ENCODE data around the gene MAPK8IP2.
A peak's percentile ranks its signal among the peaks of the same experiment; 100 is the strongest.
"Not testable (repeated sequence)": the region's sequence is repeated elsewhere in the genome, so short reads cannot be mapped to it uniquely, and the experiment has no call there.

Gene MAPK8IP2

DNA sequence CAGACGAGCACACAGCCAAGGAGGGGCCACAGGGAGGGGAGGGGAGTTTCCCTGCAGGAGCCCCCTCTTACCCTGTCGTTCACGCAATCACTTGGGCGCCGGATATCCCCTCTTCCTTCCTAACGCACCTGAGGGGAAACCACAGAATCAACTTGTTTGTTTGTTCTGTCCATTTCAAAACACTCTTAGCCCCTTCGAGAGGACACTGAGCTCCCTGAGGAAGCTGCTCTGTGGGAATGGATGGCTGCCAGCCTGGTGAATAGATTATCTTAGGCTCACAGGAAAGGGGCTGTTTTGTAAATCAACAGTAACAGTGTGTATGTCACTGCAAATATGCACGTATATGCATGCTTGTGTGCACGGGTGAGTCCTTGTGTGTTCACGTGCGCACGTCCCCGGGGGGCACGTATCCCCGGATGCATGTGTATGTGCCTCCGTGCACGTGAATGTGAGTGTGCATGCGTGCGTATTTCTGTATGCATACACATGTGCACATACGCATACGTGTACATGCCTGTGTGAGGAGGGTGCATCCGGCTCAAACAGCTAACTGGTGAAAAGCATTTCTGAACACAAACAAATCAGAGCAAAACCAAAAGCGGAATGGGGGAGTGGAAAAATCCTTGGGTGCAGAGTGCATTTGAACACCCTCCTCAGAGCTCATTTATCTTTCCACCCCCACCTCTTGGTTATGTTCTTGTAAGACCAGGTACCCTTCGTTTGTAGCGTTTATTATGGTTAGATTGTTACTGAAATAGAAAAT, 20.2 kb downstream of the MAPK8IP2 start:
- DNase-seq = peak; percentile 79

GRCh38 chr22:50621356-50621880, 20.8 kb downstream of the MAPK8IP2 start:
- peak; percentile 80 for DNase-seq

DNA sequence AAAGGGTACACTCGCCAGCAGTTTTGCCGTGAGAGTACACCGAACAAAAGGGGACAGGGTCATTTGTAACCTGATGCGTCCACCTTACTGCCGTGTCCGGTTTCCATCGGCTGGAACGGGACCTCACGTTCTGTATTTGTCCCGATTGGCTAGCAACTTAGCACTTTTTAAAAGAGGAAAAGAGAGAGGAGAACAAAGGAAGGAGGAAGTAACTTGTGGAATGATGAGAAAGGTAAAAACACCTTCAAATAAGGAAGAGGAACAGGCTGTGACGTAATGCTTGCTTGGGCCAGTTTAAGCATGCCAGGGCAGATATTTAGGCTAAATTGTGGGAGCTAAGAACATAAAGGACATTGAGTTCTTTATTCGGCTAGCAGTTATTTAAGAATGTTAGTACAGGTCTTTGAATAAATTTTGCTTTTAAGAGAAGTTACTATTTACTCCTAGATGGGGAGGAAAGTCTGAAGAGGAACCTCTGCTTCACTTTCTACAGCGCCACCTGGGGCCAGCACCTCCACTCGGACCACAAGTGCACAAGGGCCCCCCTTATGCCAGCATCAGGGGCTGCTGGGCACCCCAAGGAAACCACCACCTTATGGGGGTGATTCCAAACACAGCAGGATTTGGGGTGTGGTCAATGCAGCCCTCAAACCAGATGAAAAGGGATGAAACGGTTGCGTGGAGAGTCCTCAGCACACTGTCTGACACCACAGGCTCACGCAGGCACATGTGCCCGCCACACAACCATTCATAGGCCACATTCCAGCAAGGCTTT, 21.5 kb downstream of the MAPK8IP2 start:
- peak; percentile 68 for DNase-seq

DNA sequence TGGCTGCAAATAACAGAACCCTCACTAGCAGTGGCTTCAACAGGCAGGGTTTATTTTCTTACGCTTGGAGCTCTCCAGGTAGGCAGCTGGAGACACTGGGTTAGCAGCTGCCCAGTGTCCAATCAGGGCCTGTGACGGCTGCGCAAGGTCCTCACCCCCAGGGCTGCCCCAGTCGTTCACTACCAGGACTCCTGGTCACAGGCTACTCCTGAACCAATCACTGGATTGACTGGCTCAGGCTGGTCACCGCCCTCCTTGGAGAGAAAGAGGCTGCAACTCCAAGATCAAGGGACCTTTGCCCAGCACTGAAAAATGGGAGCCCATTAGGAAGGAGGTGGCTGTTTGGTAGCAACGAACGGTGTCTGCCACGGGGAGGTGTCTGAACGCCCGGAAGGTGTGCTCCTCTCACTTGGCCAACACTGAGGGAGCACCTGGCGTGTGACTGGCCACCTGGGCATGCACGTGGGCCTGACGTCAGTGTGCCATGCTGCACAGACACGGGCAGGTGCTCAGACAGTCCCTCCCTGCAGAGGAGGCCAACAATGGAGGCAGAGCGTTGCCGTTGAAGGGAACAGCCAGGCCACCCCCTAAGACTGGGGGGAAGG, 22.2 kb downstream of the MAPK8IP2 start:
- no peak for DNase-seq

GRCh38 chr22:50624347-50625130, 23.9 kb downstream of the MAPK8IP2 start:
- no peak for DNase-seq

GRCh38 chr22:50625131-50625567, 24.6 kb downstream of the MAPK8IP2 start:
- no peak for DNase-seq

DNA sequence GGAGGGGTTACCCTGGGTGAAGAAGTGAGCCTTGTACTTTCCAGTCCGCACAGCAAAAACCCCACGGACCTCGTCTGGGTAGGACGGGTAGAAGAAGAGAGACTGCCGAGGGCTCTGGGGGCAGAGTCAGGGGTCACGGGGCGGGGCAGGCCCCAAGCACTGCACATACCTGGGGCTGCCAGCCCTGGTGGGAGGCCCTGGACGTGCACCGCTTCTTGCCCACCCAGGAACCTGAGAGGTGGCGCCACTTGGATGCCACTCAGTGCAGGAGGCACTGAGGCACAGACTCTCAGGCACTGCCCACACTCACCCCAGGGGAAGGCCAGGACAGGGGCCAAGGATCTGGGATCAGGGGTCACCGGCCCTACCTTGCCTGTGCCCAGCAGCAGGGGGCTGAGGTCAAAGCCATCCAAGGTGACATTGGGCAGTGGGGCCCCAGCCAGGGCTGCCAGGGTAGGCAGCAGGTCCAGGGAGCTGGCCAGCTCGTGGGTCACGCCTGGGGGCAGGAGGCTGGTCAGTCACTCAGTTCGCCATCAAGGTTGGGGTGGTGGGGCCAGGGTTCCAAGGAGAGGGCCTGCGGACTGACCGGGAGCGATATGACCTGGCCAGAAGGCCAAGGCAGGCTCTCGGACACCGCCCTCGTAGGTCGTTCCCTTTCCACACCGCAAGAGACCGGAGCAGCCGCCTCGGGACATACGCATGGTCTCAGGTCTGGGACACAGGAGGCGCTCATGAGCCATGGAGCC, 25.1 kb downstream of the MAPK8IP2 start:
- DNase-seq = no peak

GRCh38 chr22:50626314-50626849, 25.8 kb downstream of the MAPK8IP2 start:
- DNase-seq = no peak

- no peak for DNase-seq
Observed at GRCh38 chr22:50626850-50627641, 26.5 kb downstream of the MAPK8IP2 start.

GRCh38 chr22:50627642-50628542, 27.3 kb downstream of the MAPK8IP2 start, which contains the start of gene ARSA:
ARSA (minus strand) TSS chr22:50628152; CDS start chr22:50627779, 373 bp downstream.
- peak; percentile 88 for DNase-seq

- no peak for DNase-seq
Observed at GRCh38 chr22:50628543-50629134, 28.0 kb downstream of the MAPK8IP2 start.

- DNase-seq = no peak
Observed at GRCh38 chr22:50630376-50630775, 29.8 kb downstream of the MAPK8IP2 start.

DNA sequence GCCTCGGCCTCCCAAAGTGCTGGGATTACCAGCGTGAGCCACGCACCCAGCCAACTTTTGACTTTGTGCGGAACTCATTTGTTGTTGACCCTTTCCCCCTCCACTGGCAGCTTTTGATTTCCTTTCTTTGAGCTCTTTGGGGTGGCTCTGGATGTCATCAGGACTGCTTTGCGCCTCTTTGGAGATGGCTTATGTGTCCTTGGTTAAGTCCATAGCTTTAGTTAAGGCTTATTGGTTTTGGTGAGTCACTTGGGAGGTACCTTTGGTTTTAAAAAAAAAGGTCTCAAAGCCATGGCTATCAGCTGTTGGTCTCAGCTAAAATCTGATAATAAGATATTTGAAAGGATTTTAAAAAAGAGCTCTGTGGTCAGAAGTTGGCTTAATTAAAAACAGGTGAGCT, 32.5 kb downstream of the MAPK8IP2 start:
- DNase-seq = no peak

GRCh38 chr22:50633771-50634170, 33.2 kb downstream of the MAPK8IP2 start:
- DNase-seq = no peak

DNA sequence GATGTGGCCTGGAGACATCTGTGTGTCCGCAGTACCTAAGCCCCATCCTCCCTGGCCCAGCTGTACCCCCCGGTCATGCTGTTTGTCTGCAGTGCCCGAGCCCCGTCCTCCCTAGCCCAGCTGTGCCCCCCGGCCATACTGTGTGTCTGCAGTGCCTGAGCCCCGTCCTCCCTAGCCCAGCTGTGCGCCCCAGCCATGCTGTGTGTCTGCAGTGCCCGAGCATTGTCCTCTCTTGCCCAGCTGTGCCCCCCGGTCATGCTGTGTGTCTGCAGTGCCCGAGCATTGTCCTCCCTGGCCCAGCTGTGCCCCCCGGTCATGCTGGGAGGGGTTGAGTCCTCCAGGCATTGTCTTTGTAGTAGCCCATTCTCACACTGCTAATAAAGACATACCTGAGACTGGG, 35.0 kb downstream of the MAPK8IP2 start:
- no peak for DNase-seq

DNA sequence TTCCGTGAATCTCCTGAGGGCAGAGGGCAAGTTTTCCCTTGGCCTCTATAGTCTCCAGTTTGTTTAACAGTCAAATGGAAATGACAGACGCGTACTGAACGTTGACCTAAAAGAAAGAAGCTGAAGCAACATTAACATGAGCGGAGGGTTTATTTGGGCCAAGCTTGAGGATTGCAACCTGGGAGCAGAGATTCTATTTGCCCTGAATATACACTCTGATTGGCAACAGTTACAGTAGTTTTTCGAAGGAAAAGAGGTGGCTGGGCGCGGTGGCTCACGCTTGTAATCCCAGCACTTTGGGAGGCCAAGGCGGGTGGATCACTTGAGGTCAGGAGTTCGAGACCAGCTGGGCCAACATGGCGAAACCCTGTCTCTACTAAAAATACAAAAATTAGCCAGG, 39.7 kb downstream of the MAPK8IP2 start:
- not testable (repeated sequence) for DNase-seq

GRCh38 chr22:50640857-50641647, 40.5 kb downstream of the MAPK8IP2 start:
- DNase-seq = no peak
